C4-2B (cell line): Measurements from ENCODE around the gene KRTAP10-5.

ENCODE experiments used
- CTCF ChIP-seq: fragments of 450-650 bp; conservative IDR thresholded peaks from 2 replicates; pipeline ENCODE4 v1.5.1; 2017; ENCODE audit warnings: mild to moderate bottlenecking
- ZFX ChIP-seq: fragments of 450-650 bp; IDR thresholded peaks from 2 replicates; pipeline ENCODE4 v1.6.1; 2017

DNA sequence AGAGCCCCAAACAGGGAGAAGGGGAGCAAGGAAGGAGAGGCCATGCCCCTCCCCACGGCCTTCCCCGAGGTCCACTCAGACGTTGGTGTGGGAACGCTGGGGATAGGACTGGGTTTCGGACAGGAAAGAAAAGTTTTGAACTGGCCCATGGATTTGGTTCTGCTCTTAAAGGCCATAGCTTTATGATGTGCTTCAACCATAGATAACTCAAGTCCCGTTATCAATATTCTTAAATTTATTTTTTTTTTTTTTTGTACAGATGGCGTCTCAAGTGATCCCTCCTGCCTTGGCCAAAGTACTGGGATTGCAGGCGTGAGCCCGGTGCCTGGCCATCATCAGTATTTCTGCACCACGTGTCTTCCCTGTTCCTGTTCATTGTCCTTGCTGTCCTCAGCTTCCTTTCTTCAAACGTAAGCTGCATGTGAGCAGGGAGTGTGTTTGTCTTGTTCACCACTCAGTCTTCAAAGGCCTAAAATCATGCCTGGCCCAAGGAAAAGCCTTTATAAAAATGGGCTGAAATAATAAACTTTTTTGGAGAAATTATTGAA is 39.6 kb downstream of the KRTAP10-5 start:
- TF ChIP-seq CTCF (no peak), ZFX (no peak)
